ENCODE measurements around the gene WDR93.

GRCh38 chr15:89749054-89749453 is 58.4 kb downstream of the WDR93 start:
- no peak for TF ChIP-seq CTCF (IDR thresholded peaks at IDR 0.05)
- no peak for TF ChIP-seq EZH2 (IDR thresholded peaks at IDR 0.05; ENCODE audit: borderline replicate concordance, insufficient read depth, low read depth, low read length, poor library complexity, severe bottlenecking)
